Measurements from ENCODE around the gene COPG2.

DNA sequence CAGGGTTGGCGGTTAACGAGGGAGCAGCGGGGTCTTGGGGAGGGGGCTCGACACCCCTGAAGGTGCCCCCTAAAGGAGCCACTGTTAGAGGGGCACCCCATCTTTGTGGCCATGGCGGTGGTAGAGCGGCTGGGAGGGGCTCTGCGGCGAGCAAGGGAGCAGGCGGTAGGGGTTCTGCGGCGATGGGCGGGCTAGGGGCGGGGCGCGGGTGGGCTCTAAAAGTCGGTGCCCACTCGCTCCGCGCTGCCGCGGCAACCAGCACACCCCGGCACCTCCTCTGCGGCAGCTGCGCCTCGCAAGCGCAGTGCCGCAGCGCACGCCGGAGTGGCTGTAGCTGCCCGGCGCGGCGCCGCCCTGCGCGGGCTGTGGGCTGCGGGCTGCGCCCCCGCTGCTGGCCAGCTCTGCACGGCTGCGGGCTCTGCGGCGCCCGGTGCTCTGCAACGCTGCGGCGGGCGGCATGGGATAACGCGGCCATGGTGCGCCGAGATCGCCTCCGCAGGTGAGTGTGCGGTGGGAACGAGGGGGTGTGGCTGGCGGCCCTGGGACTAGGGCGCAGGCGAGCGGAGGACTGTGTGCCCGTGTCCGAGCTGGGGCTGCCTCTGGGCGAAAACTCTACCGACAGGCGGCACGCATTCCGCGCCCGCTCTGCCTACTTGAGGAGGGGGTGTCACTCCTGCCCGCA lies 176.6 kb downstream of the COPG2 start, which contains the start of gene MEST:
- TF ChIP-seq EP300 (IDR thresholded peaks at IDR 0.05; ENCODE audit: borderline replicate concordance) (no peak), MAX (IDR thresholded peaks at IDR 0.05) (no peak)
- TF ChIP-seq, protein P1, sequence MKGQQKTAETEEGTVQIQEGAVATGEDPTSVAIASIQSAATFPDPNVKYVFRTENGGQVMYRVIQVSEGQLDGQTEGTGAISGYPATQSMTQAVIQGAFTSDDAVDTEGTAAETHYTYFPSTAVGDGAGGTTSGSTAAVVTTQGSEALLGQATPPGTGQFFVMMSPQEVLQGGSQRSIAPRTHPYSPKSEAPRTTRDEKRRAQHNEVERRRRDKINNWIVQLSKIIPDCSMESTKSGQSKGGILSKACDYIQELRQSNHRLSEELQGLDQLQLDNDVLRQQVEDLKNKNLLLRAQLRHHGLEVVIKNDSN (IDR thresholded peaks at IDR 0.05): no peak

Measured in Ishikawa (cell line).